ENCODE measurements around the gene TBPL2.

The TBPL2 gene

GRCh38 chr14:55433880-55434804 lies 6.3 kb downstream of the TBPL2 start:
- no peak overlapping the region for H3K4me3 ChIP-seq
- no peak for DNase-seq (ENCODE audit: low spot score)
- H3K27ac ChIP-seq: no peak overlapping the region
- TF ChIP-seq CTCF (IDR thresholded peaks at IDR 0.05): no peak

- no peak for DNase-seq (ENCODE audit: low spot score)
- no peak for TF ChIP-seq CTCF (IDR thresholded peaks at IDR 0.05)
Measured at GRCh38 chr14:55432628-55433027, 7.8 kb downstream of the TBPL2 start.

GRCh38 chr14:55430024-55430690 lies 10.3 kb downstream of the TBPL2 start:
- no peak overlapping the region for H3K27ac ChIP-seq
- DNase-seq (ENCODE audit: low spot score): no peak
- H3K4me3 ChIP-seq: no peak overlapping the region

More at GRCh38 chr14:55432628-55433027, 7.8 kb downstream of the TBPL2 start:
- no peak overlapping the region for H3K27ac ChIP-seq
- no peak overlapping the region for H3K4me3 ChIP-seq

GRCh38 chr14:55427439-55427838 lies 13.0 kb downstream of the TBPL2 start:
- H3K4me3 ChIP-seq: no peak overlapping the region
- DNase-seq (ENCODE audit: low spot score): no peak
- TF ChIP-seq CTCF (IDR thresholded peaks at IDR 0.05): no peak
- H3K27ac ChIP-seq: no peak overlapping the region

More at GRCh38 chr14:55430024-55430690, 10.3 kb downstream of the TBPL2 start:
- no peak for TF ChIP-seq CTCF (IDR thresholded peaks at IDR 0.05)

- no peak overlapping the region for H3K4me3 ChIP-seq
- TF ChIP-seq CTCF (IDR thresholded peaks at IDR 0.05): no peak
- no peak for DNase-seq (ENCODE audit: low spot score)
Measured at GRCh38 chr14:55426891-55427290, 13.5 kb downstream of the TBPL2 start.

GRCh38 chr14:55425091-55425490 lies 15.3 kb downstream of the TBPL2 start:
- DNase-seq (ENCODE audit: low spot score): no peak
- H3K4me3 ChIP-seq: no peak overlapping the region
- TF ChIP-seq CTCF (IDR thresholded peaks at IDR 0.05): no peak
- H3K27ac ChIP-seq: no peak overlapping the region

More at GRCh38 chr14:55426891-55427290, 13.5 kb downstream of the TBPL2 start:
- H3K27ac ChIP-seq: no peak overlapping the region

All from coronary artery (tissue), 2 donors.